Adrenal gland (tissue), 5 donors: ENCODE results near the gene XIAP.
"Not testable (repeated sequence)": the region's sequence is repeated elsewhere in the genome, so short reads cannot be mapped to it uniquely, and the experiment has no call there.

Source experiments
- POLR2A ChIP-seq, 2 donors: fragments of 450-650 bp; IDR thresholded peaks; one replicate each; pipeline ENCODE4 v1.6.1; 2017; ENCODE audit warnings: antibody characterized with exemption in 2 of 2, mild to moderate bottlenecking in 2 of 2, moderate library complexity in 1 of 2
- TF ChIP-seq, protein P1 (sequence below), 6 experiments: fragments of 450-650 bp in 4 of 6; fragments of 200-600 bp in 2 of 6; sonication (generic) in 1 of 6; IDR thresholded peaks; 1 replicate in 5 of 6; 2 replicates in 1 of 6; pipeline versions ENCODE4 v1.5.1 to v1.8.0; 2016 to 2021; ENCODE audit warnings: antibody characterized with exemption in 6 of 6, mild to moderate bottlenecking in 2 of 6, moderate library complexity in 1 of 6
- donor health status: DM: no; HTN: no; CAD: no.

DNA sequence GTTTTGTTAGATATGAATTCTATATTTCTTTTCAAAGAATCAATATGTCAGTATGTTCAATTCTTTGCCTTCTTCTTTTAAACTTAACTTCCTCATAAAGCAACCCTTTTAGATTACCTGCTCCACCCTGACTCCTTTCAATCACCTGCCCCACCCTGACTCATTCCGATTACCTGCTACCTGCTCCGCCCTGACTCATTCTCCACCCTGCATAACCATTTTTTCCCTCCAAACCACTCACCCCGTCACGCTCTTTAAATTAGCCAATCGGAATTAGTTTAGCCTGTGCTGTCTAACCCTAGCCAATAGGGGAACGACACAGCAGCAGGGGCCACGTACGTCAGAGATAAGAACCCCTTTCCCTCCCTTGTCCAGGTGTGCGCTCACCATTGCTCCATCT, 9.9 kb upstream of the XIAP start:
- TF ChIP-seq, protein P1, sequence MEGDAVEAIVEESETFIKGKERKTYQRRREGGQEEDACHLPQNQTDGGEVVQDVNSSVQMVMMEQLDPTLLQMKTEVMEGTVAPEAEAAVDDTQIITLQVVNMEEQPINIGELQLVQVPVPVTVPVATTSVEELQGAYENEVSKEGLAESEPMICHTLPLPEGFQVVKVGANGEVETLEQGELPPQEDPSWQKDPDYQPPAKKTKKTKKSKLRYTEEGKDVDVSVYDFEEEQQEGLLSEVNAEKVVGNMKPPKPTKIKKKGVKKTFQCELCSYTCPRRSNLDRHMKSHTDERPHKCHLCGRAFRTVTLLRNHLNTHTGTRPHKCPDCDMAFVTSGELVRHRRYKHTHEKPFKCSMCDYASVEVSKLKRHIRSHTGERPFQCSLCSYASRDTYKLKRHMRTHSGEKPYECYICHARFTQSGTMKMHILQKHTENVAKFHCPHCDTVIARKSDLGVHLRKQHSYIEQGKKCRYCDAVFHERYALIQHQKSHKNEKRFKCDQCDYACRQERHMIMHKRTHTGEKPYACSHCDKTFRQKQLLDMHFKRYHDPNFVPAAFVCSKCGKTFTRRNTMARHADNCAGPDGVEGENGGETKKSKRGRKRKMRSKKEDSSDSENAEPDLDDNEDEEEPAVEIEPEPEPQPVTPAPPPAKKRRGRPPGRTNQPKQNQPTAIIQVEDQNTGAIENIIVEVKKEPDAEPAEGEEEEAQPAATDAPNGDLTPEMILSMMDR (IDR thresholded peaks at IDR 0.05) = not testable (repeated sequence)
- TF ChIP-seq POLR2A (IDR thresholded peaks at IDR 0.05) = not testable (repeated sequence)
